GM12892 (cell line): ENCODE measurements around the gene SALL1.

ENCODE experiments used
- POLR2A ChIP-seq: IDR thresholded peaks from 2 replicates; pipeline ENCODE4 v1.6.1; 2011; ENCODE audit warnings: low read depth, low read length, control low read depth
- POLR2AphosphoS5 ChIP-seq: IDR thresholded peaks from 2 replicates; pipeline ENCODE4 v1.6.1; 2011; ENCODE audit warnings: low read depth, low read length, control low read depth
- TAF1 ChIP-seq: IDR thresholded peaks from 2 replicates; pipeline ENCODE4 v1.6.1; 2011; ENCODE audit warnings: low read depth, mild to moderate bottlenecking, control low read depth, low read length, borderline replicate concordance

DNA sequence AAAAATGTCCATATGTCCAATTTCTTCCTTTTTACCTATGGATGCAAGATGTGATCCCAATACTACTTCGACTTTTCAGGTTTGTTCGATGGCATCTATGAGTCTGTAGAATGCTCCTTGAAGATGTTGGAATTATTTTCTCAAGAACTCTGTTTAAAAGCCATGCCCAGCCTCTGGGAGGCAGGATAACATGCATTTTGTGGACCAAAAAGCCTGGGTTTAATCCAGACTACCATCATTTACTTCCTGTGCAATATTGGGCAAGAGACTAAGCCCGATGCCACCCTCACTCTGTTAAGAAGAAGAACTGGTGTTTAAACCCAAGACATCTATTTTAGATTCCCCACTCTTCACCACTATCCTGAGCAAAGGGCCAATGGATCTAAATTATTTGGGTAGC is 42.8 kb upstream of the SALL1 start:
- TF ChIP-seq POLR2A = no peak
- TF ChIP-seq POLR2AphosphoS5 = no peak
- TF ChIP-seq TAF1 = no peak
